Uterus (tissue), 4 donors: ENCODE data around the gene PGAM1. TPM values are rescaled to one million over a fixed set of nuclear protein-coding genes. Genes with fewer than 3 reads are reported as not detected.
"Not testable (repeated sequence)": the region's sequence is repeated elsewhere in the genome, so short reads cannot be mapped to it uniquely, and the experiment has no call there.

Experiments used
- DNase-seq, 2 donors: peaks; one replicate each; pipeline ENCODE4 v3.0.0-alpha.2; 2019 to 2020
- H3K27ac ChIP-seq, 2 donors: fragments of 200-600 bp; sonication (generic); 1 replicate in 1 of 2; 2 replicates in 1 of 2; pipeline ENCODE4 v1.5.1; 2016 to 2018
- H3K27me3 ChIP-seq, 2 donors: fragments of 200-600 bp; sonication (generic); one replicate each; pipeline ENCODE4 v1.5.1; 2018 to 2019; ENCODE audit warnings: control low read depth in 1 of 2
- H3K36me3 ChIP-seq, 2 donors: fragments of 200-600 bp; sonication (generic); one replicate each; pipeline ENCODE4 v1.5.1; 2019; ENCODE audit warnings: control low read depth in 1 of 2
- H3K4me1 ChIP-seq, 2 donors: fragments of 200-600 bp; sonication (generic); one replicate each; pipeline ENCODE4 v1.5.1; 2018 to 2019; ENCODE audit warnings: control low read depth in 1 of 2
- H3K4me3 ChIP-seq, 2 donors: fragments of 200-600 bp; sonication (generic); 1 replicate in 1 of 2; 2 replicates in 1 of 2; pipeline ENCODE4 v1.5.1; 2018 to 2019; ENCODE audit warnings: mild to moderate bottlenecking in 1 of 2
- H3K9me3 ChIP-seq, 2 donors: fragments of 200-600 bp; sonication (generic); one replicate each; pipeline ENCODE4 v1.5.1; 2019; ENCODE audit warnings: control low read depth in 1 of 2
- POLR2A ChIP-seq, 2 donors: fragments of 450-650 bp; IDR thresholded peaks; one replicate each; pipeline ENCODE4 v1.6.1; 2016; ENCODE audit warnings: antibody characterized with exemption in 2 of 2, mild to moderate bottlenecking in 1 of 2, moderate library complexity in 1 of 2
- intact Hi-C: fragments of 100-400 bp; cut with DNase I; formaldehyde crosslinking; loops from one replicate; pipeline ENCODE4 v1.15.1; 2023; ENCODE audit warnings: low total_unique reads
- total RNA-seq, 4 donors: library from RNA; depleted of rRNA in 3 of 4; stranded (reverse); fragments of >200 nt in 3 of 4; gene quantifications; one replicate each; pipeline versions ENCODE4 v1.1.0 to v1.2.4, GENCODE V29; 2014 to 2023
- TF ChIP-seq, protein P1 (sequence below), 4 experiments: fragments of 200-600 bp in 2 of 4; fragments of 450-650 bp in 2 of 4; sonication (generic) in 2 of 4; IDR thresholded peaks; one replicate each; pipeline ENCODE4 v1.5.1; 2016 to 2019; ENCODE audit warnings: antibody characterized with exemption in 4 of 4, mild to moderate bottlenecking in 2 of 4, moderate library complexity in 1 of 4
- donor health status: DM: yes; HTN: yes; CAD: no.

The PGAM1 gene
- total RNA-seq, 4 donors from 2014 or later: 106 to 142 (median 127) TPM

DNA sequence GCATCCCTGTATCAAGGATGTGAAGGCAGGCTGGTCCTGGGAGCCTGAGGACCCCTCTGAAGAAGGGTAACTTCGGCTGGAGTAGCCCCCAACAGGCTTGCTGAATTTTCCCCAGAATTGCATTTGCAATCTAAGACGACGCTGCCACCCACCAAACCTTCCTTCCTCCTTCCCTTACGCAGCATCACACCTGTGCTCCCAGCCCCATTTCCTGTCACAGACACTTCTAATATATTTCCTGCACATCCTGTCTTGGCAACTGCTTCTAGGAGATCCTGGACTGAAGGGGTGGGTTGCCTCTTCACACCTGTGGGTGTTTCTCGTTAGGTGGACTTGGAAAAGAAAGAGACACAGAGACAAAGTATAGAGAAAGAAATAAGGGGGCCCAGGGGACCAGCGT lies 9.4 kb upstream of the PGAM1 start:
- intact Hi-C loops: no loop called here
- no peaks in the 10 kb centered on the region for H3K9me3 ChIP-seq
- no peak for DNase-seq
- H3K27me3 ChIP-seq: no peaks in the 10 kb centered on the region
- no peaks in the 10 kb centered on the region for H3K36me3 ChIP-seq
- H3K27ac ChIP-seq: no peak overlapping the region
- TF ChIP-seq, protein P1, sequence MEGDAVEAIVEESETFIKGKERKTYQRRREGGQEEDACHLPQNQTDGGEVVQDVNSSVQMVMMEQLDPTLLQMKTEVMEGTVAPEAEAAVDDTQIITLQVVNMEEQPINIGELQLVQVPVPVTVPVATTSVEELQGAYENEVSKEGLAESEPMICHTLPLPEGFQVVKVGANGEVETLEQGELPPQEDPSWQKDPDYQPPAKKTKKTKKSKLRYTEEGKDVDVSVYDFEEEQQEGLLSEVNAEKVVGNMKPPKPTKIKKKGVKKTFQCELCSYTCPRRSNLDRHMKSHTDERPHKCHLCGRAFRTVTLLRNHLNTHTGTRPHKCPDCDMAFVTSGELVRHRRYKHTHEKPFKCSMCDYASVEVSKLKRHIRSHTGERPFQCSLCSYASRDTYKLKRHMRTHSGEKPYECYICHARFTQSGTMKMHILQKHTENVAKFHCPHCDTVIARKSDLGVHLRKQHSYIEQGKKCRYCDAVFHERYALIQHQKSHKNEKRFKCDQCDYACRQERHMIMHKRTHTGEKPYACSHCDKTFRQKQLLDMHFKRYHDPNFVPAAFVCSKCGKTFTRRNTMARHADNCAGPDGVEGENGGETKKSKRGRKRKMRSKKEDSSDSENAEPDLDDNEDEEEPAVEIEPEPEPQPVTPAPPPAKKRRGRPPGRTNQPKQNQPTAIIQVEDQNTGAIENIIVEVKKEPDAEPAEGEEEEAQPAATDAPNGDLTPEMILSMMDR (IDR thresholded peaks at IDR 0.05): no peak
- TF ChIP-seq POLR2A (IDR thresholded peaks at IDR 0.05): no peak
- no peak overlapping the region for H3K4me3 ChIP-seq
- H3K4me1 ChIP-seq: peaks cover 0 to 7% of the 10 kb centered on the region in 2 donors

DNA sequence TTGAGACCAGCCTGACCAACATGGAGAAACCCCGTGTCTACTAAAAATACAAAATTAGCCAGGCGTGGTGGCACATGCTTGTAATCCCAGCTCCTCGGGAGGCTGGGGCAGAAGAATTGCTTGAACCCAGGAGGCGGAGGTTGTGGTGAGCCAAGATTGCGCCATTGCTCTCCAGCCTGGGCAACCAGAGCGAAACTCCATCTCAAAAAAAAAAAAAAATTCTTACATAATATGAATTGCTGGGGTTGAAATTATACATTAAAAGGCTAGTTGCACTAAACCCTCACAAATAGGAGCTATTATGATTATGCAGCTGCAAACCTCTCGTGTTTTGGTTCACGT lies 2.3 kb upstream of the PGAM1 start:
- H3K27ac ChIP-seq, H3K9me3 ChIP-seq, DNase-seq, H3K36me3 ChIP-seq, H3K4me1 ChIP-seq, intact Hi-C loops, H3K27me3 ChIP-seq, H3K4me3 ChIP-seq: not testable (repeated sequence)

DNA sequence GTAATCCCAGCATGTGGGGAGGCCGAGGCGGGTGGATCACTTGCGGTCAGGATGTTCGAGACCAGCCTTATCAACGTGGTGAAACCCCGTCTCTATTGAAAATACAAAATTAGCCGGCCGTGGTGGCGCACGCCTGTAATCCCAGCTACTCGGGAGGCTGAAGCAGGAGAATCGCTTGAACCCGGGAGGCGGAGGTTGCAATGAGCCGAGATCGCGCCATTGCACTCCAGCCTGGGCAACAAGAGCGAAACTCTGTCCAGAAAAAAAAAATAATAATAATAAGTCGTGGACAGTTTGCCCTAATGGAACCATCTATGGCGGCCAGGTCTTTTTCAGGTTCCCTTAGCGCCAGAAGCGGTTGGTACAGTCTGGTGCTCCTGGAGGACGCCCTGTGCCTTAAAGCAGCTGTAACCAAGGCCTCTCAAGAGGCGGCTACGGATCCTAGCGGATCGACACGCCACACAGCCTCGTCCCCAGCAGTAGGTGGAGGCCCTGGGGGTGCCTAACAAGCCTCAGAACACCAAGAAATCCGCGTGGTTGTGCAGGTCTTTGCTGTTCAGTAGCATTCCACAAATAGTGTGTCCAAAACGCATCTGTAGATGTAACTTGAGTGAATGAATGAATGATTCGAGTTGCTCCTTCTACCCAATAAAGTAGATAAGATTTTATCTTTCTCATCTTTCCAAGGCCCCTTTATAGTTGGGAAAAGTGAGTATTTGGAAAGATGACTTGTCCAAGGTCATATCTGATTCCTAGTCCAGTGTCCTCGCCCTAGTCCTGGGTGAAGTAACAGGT lies 982 bp downstream of the PGAM1 start:
- DNase-seq: no peak
- intact Hi-C loops: no loop called here

DNA sequence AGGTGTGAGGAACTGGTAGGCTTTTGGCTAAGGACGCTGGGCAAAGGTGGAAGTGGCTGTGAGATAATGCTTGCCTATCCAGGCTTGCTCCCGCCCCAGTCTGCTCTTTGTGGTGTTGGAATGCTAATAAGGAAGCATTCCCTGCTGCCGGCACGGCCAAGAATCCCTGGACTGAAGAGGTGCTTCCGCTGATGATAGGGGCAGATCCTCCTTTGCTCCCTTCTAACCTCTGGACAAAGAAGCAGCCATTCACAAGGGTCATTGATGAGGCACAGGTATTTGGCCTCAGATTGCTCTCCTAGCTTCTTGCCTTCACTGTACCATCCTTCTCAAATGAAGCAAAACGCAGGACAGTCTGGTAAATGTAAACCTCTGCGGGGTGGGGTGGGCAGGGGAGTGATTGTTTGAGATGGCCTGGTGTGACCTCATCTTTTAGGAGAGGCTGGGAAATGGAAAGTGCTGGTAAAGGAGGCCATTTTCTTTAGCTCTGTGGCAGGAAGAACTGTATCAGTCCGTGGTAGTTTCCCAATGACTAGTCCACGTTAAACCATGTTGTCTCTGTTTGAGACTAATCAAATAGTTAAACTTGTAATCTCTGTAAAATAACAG lies 1.7 kb downstream of the PGAM1 start:
- peaks cover 0 to 5% of the 10 kb centered on the region in 2 donors for H3K4me1 ChIP-seq
- no peak for DNase-seq
- H3K36me3 ChIP-seq: no peaks in the 10 kb centered on the region
- TF ChIP-seq POLR2A (IDR thresholded peaks at IDR 0.05): no peak
- H3K27ac ChIP-seq: peak overlapping the region; percentile 84 to 91
- intact Hi-C loops: no loop called here
- no peaks in the 10 kb centered on the region for H3K27me3 ChIP-seq
- H3K9me3 ChIP-seq: no peaks in the 10 kb centered on the region
- peak overlapping the region in 1 of 2 donors; percentile 80 for H3K4me3 ChIP-seq

More for the DNA sequence above, 982 bp downstream of the PGAM1 start:
- peaks cover 0 to 5% of the 10 kb centered on the region in 2 donors for H3K4me1 ChIP-seq
- H3K27ac ChIP-seq: peak overlapping the region; percentile 84 to 91
- no peak for TF ChIP-seq POLR2A (IDR thresholded peaks at IDR 0.05)
- TF ChIP-seq, protein P1 (IDR thresholded peaks at IDR 0.05): no peak
- no peaks in the 10 kb centered on the region for H3K27me3 ChIP-seq
- peak overlapping the region; percentile 64 to 80 for H3K4me3 ChIP-seq
- no peaks in the 10 kb centered on the region for H3K36me3 ChIP-seq
- no peaks in the 10 kb centered on the region for H3K9me3 ChIP-seq

DNA sequence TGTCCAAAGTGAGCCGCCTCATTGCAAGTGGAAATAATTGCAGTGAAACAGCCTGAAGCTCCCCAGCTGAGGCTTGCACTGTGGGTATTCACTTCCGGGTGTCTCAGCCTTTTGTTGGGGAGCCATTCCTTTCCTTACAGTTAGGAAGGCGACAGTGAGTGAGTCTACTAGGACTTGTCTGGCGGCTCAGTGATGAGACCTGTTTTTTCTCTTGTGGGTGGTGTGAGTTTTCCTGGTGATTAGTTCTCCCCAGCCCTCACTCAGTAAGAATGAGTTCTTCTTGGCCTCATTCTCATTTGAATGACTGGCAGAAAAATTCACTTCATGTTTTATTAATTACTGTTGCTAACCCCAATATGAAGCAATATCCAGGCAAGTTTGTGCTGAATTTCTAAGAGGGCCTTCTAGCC lies 2.6 kb downstream of the PGAM1 start:
- Histone ChIP-seq H3K4me1 (peaks cover 0 to 5% of the 10 kb centered on the region in 2 donors), H3K4me3 (no peak overlapping the region), H3K9me3 (no peaks in the 10 kb centered on the region)

DNA sequence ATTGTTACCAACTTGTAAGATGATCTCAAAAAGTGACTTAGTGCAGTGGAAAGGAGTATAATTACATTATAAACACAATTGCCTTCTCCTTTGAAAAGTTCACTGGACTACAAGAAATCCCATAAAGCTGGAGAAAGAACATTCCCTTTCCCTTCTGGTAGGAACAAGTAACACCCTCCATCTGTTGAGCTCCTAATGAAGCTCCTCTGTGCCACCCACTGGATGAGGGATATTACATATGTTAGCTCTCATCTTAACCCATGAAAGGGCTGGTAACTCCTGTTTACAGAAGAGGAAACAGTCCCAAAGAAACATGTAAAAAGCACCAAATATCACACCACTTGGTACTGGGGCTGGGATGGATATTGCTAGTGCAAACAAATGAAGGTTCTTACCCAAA lies 8.1 kb downstream of the PGAM1 start:
- Histone ChIP-seq H3K4me3 (no peak overlapping the region), H3K4me1 (no peaks in the 10 kb centered on the region), H3K27ac (no peak overlapping the region), H3K27me3 (no peaks in the 10 kb centered on the region), H3K9me3 (no peaks in the 10 kb centered on the region), H3K36me3 (no peaks in the 10 kb centered on the region)
- no peak for DNase-seq
- no peak for TF ChIP-seq POLR2A (IDR thresholded peaks at IDR 0.05)
- intact Hi-C loops: no loop called here

More for the DNA sequence above, 2.6 kb downstream of the PGAM1 start:
- TF ChIP-seq, protein P1 (IDR thresholded peaks at IDR 0.05): no peak
- no peak for TF ChIP-seq POLR2A (IDR thresholded peaks at IDR 0.05)
- Histone ChIP-seq H3K36me3 (no peaks in the 10 kb centered on the region), H3K27ac (no peak overlapping the region), H3K27me3 (no peaks in the 10 kb centered on the region)
- DNase-seq: no peak
- intact Hi-C loops: no loop called here
